Measurements from ENCODE around the gene HTR1E.
"Not testable (repeated sequence)": the region's sequence is repeated elsewhere in the genome, so short reads cannot be mapped to it uniquely, and the experiment has no call there.

The HTR1E gene

GRCh38 chr6:86937219-86938079, at the start of gene HTR1E:
TSS of gene HTR1E (plus strand) at chr6:86937528. CDS start at chr6:87015335, 77,807 bp downstream.
- DNase-seq, result peak; percentile 1 to 89 (median 88)

- no peak for DNase-seq
Measured at GRCh38 chr6:86888301-86888700, 49.0 kb upstream of the HTR1E start.

- DNase-seq, result not testable (repeated sequence)
Measured at GRCh38 chr6:86897265-86897664, 40.1 kb upstream of the HTR1E start.

- no peak for DNase-seq
Measured at GRCh38 chr6:86913795-86914194, 23.5 kb upstream of the HTR1E start.

- no peak for DNase-seq
Measured at GRCh38 chr6:86916393-86916792, 20.9 kb upstream of the HTR1E start.

GRCh38 chr6:86927138-86927537, 10.2 kb upstream of the HTR1E start:
- not testable (repeated sequence) for DNase-seq

- not testable (repeated sequence) for DNase-seq
Measured at GRCh38 chr6:86927859-86928258, 9.5 kb upstream of the HTR1E start.

- no peak for DNase-seq
Measured at GRCh38 chr6:86934365-86934764, 3.0 kb upstream of the HTR1E start.

GRCh38 chr6:86936834-86937218, 502 bp upstream of the HTR1E start:
- DNase-seq, result no peak

GRCh38 chr6:86938814-86939213, 1.5 kb downstream of the HTR1E start:
- no peak for DNase-seq

- no peak for DNase-seq
Measured at GRCh38 chr6:86941461-86941860, 4.1 kb downstream of the HTR1E start.

GRCh38 chr6:86942769-86943516, 5.6 kb downstream of the HTR1E start:
- DNase-seq, result no peak

- no peak for DNase-seq
Measured at GRCh38 chr6:86943819-86944407, 6.6 kb downstream of the HTR1E start.

- DNase-seq, result no peak
Measured at GRCh38 chr6:86949771-86950170, 12.4 kb downstream of the HTR1E start.

GRCh38 chr6:86952991-86953390, 15.7 kb downstream of the HTR1E start:
- DNase-seq, result no peak

GRCh38 chr6:86959656-86960055, 22.3 kb downstream of the HTR1E start:
- DNase-seq, result no peak

- no peak for DNase-seq
Measured at GRCh38 chr6:86961455-86962200, 24.3 kb downstream of the HTR1E start.

- no peak for DNase-seq
Measured at GRCh38 chr6:86963352-86963751, 26.0 kb downstream of the HTR1E start.

- no peak for DNase-seq
Measured at GRCh38 chr6:86964029-86964579, 26.8 kb downstream of the HTR1E start.

GRCh38 chr6:86966271-86966670, 28.9 kb downstream of the HTR1E start:
- no peak for DNase-seq

- no peak for DNase-seq
Measured at GRCh38 chr6:86969573-86969972, 32.2 kb downstream of the HTR1E start.

- DNase-seq, result no peak
Measured at GRCh38 chr6:86973088-86973487, 35.8 kb downstream of the HTR1E start.

- no peak for DNase-seq
Measured at GRCh38 chr6:86978251-86978650, 40.9 kb downstream of the HTR1E start.

Measured in NCI-H1417 (cell line).